AG09309 (cell line): ENCODE results near the gene CACNA1C.

Source experiments
- DNase-seq: peaks from one replicate; pipeline ENCODE4 v3.0.0-alpha.2; 2010; ENCODE audit warnings: low read depth
- H3K4me3 ChIP-seq: 2 replicates; pipeline ENCODE4 v1.5.1; 2011; ENCODE audit warnings: mild to moderate bottlenecking, low read depth, low read length, moderate library complexity; ENCODE audit not compliant: control insufficient read depth
- TF ChIP-seq, protein P1 (sequence below): IDR thresholded peaks from 2 replicates; pipeline ENCODE4 v1.5.1; 2011; ENCODE audit warnings: mild to moderate bottlenecking, low read depth, low read length, inconsistent platforms; ENCODE audit not compliant: insufficient read depth, control insufficient read depth; ENCODE audit errors: missing control alignments

The CACNA1C gene

DNA sequence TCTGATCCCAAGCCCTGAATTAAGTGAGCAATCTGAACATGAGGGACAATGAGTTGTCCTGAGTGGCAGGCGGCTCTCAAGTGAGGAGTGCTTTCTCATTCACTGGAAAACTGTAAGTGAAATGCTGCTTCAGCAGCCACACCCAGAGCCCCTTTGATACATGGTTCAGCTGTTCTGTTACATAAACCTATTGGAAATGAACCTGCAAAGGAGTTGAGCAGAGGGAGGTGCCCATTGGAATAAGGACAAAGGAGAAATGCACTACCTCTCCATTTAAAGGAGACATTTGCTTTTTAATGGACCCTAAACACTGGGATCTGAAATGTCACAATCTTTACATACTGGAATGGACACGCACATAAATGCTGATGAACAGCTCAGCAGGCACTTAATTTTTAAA, 169.9 kb downstream of the CACNA1C start:
- DNase-seq, result no peak
- TF ChIP-seq, protein P1, sequence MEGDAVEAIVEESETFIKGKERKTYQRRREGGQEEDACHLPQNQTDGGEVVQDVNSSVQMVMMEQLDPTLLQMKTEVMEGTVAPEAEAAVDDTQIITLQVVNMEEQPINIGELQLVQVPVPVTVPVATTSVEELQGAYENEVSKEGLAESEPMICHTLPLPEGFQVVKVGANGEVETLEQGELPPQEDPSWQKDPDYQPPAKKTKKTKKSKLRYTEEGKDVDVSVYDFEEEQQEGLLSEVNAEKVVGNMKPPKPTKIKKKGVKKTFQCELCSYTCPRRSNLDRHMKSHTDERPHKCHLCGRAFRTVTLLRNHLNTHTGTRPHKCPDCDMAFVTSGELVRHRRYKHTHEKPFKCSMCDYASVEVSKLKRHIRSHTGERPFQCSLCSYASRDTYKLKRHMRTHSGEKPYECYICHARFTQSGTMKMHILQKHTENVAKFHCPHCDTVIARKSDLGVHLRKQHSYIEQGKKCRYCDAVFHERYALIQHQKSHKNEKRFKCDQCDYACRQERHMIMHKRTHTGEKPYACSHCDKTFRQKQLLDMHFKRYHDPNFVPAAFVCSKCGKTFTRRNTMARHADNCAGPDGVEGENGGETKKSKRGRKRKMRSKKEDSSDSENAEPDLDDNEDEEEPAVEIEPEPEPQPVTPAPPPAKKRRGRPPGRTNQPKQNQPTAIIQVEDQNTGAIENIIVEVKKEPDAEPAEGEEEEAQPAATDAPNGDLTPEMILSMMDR, result no peak
- H3K4me3 ChIP-seq, result no peak overlapping the region

GRCh38 chr12:2224961-2225360, 172.2 kb downstream of the CACNA1C start:
- no peak for DNase-seq
- no peak overlapping the region for H3K4me3 ChIP-seq
- TF ChIP-seq, protein P1, result no peak

- TF ChIP-seq, protein P1, result no peak
- H3K4me3 ChIP-seq, result no peak overlapping the region
- no peak for DNase-seq
Observed at GRCh38 chr12:2225696-2226095, 172.9 kb downstream of the CACNA1C start.

- DNase-seq, result no peak
- TF ChIP-seq, protein P1, result no peak
Observed at GRCh38 chr12:2226641-2227040, 173.9 kb downstream of the CACNA1C start.

GRCh38 chr12:2227360-2227759, 174.6 kb downstream of the CACNA1C start:
- no peak for DNase-seq
- TF ChIP-seq, protein P1, result no peak

More at GRCh38 chr12:2226641-2227040, 173.9 kb downstream of the CACNA1C start:
- no peak overlapping the region for H3K4me3 ChIP-seq

GRCh38 chr12:2228535-2228934, 175.7 kb downstream of the CACNA1C start:
- DNase-seq, result no peak
- no peak overlapping the region for H3K4me3 ChIP-seq
- TF ChIP-seq, protein P1, result no peak

More at GRCh38 chr12:2227360-2227759, 174.6 kb downstream of the CACNA1C start:
- no peak overlapping the region for H3K4me3 ChIP-seq
